Head of caudate nucleus (tissue), 42 donors: ENCODE data around the gene DISP3.
A peak's percentile ranks its signal among the peaks of the same experiment; 100 is the strongest.

Experiments
- DNase-seq, 42 donors: peaks; one replicate each; pipeline versions ENCODE4 v3.0.0 to v3.0.0-alpha.2; 2020 to 2021; ENCODE audit warnings: mixed read lengths in 7 of 42
- intact Hi-C: fragments of 100-400 bp; cut with DNase I; formaldehyde crosslinking; loops from one replicate; pipeline ENCODE4 v1.15.0; 2022

Gene DISP3

GRCh38 chr1:11478571-11479374, at the start of gene DISP3:
Gene DISP3 (plus strand): TSS chr1:11479155. CDS start chr1:11500993, 21,838 bp downstream.
- intact Hi-C loops = loop anchor here (10.0 kb wide), 1 partner anchor 166 kb away; no protein-coding TSS in a partner anchor
- peak; percentile 65 to 96 (median 90) for DNase-seq

GRCh38 chr1:11429226-11429625, 49.7 kb upstream of the DISP3 start:
- intact Hi-C loops = no loop called here
- no peak for DNase-seq

- intact Hi-C loops = no loop called here
These were observed 49.0 kb upstream of the DISP3 start for GRCh38 chr1:11429935-11430334.

GRCh38 chr1:11431941-11432507, 46.9 kb upstream of the DISP3 start:
- intact Hi-C loops = no loop called here
- DNase-seq = no peak

More at GRCh38 chr1:11429935-11430334, 49.0 kb upstream of the DISP3 start:
- no peak for DNase-seq

GRCh38 chr1:11432526-11432925, 46.4 kb upstream of the DISP3 start:
- intact Hi-C loops = no loop called here
- no peak for DNase-seq

GRCh38 chr1:11434501-11434900, 44.5 kb upstream of the DISP3 start:
- intact Hi-C loops = no loop called here
- DNase-seq = no peak

GRCh38 chr1:11434926-11435325, 44.0 kb upstream of the DISP3 start:
- intact Hi-C loops = no loop called here
- DNase-seq = no peak

GRCh38 chr1:11438996-11439395, 40.0 kb upstream of the DISP3 start:
- intact Hi-C loops = no loop called here
- DNase-seq = peak in 25 of 42 donors; percentile 25 to 67 (median 46)

- intact Hi-C loops = no loop called here
- DNase-seq = peak in 29 of 42 donors; percentile 16 to 72 (median 41)
These were observed 37.6 kb upstream of the DISP3 start for GRCh38 chr1:11441211-11441952.

GRCh38 chr1:11443043-11443442, 35.9 kb upstream of the DISP3 start:
- no peak for DNase-seq
- intact Hi-C loops = no loop called here

GRCh38 chr1:11443961-11444658, 34.8 kb upstream of the DISP3 start:
- intact Hi-C loops = no loop called here
- DNase-seq = no peak

- intact Hi-C loops = no loop called here
- DNase-seq = no peak
These were observed 34.0 kb upstream of the DISP3 start for GRCh38 chr1:11444907-11445306.

GRCh38 chr1:11447903-11448302, 31.1 kb upstream of the DISP3 start:
- intact Hi-C loops = no loop called here
- no peak for DNase-seq

GRCh38 chr1:11448373-11449099, 30.4 kb upstream of the DISP3 start:
- intact Hi-C loops = no loop called here
- DNase-seq = no peak

- intact Hi-C loops = no loop called here
- DNase-seq = no peak
These were observed 29.9 kb upstream of the DISP3 start for GRCh38 chr1:11449100-11449403.

GRCh38 chr1:11450310-11450709, 28.6 kb upstream of the DISP3 start:
- no peak for DNase-seq
- intact Hi-C loops = no loop called here

GRCh38 chr1:11453742-11454491, 25.0 kb upstream of the DISP3 start:
- DNase-seq = peak in 2 of 42 donors; percentile 31 to 41
- intact Hi-C loops = no loop called here

- DNase-seq = no peak
- intact Hi-C loops = no loop called here
These were observed 22.9 kb upstream of the DISP3 start for GRCh38 chr1:11455967-11456570.
